H9 (cell line): ENCODE data around the gene ADA. TPM values are rescaled to one million over a fixed set of nuclear protein-coding genes. Genes with fewer than 3 reads are reported as not detected.

ENCODE experiments used
- DNase-seq: peaks from one replicate; pipeline ENCODE4 v3.0.0-alpha.2; 2017
- H2AFZ ChIP-seq: one replicate; pipeline ENCODE4 v1.6.1; 2013; ENCODE audit warnings: mild to moderate bottlenecking, low read length, control low read depth, moderate library complexity
- H2AK5ac ChIP-seq: 2 replicates; pipeline ENCODE4 v1.6.1; 2013; ENCODE audit warnings: low read length, control low read depth, mixed read lengths; ENCODE audit not compliant: insufficient read length
- H2BK120ac ChIP-seq: one replicate; pipeline ENCODE4 v1.6.1; 2013; ENCODE audit warnings: low read depth, mild to moderate bottlenecking, low read length, control low read depth, inconsistent platforms; ENCODE audit not compliant: poor library complexity, severe bottlenecking
- H2BK12ac ChIP-seq: 2 replicates; pipeline ENCODE4 v1.6.1; 2013; ENCODE audit warnings: low read length, control low read depth, mixed read lengths, low read depth; ENCODE audit not compliant: insufficient read length
- H2BK15ac ChIP-seq: 2 replicates; pipeline ENCODE4 v1.6.1; 2013; ENCODE audit warnings: low read depth, low read length, control low read depth
- H2BK20ac ChIP-seq: one replicate; pipeline ENCODE4 v1.6.1; 2013; ENCODE audit warnings: low read depth, mild to moderate bottlenecking, low read length, control low read depth, inconsistent platforms; ENCODE audit not compliant: poor library complexity, severe bottlenecking
- H2BK5ac ChIP-seq: 2 replicates; pipeline ENCODE4 v1.6.1; 2013; ENCODE audit warnings: low read length, control low read depth, mixed read lengths; ENCODE audit not compliant: insufficient read length
- H3K14ac ChIP-seq: 2 replicates; pipeline ENCODE4 v1.6.1; 2013; ENCODE audit warnings: low read length, control low read depth; ENCODE audit not compliant: insufficient read depth
- H3K18ac ChIP-seq: 2 replicates; pipeline ENCODE4 v1.6.1; 2013; ENCODE audit warnings: low read depth, mild to moderate bottlenecking, mixed read lengths, low read length, control low read depth; ENCODE audit not compliant: insufficient read length
- H3K23ac ChIP-seq: 2 replicates; pipeline ENCODE4 v1.6.1; 2013; ENCODE audit warnings: low read length, control low read depth, mixed read lengths, low read depth; ENCODE audit not compliant: insufficient read length
- H3K23me2 ChIP-seq: 2 replicates; pipeline ENCODE4 v1.6.1; 2013; ENCODE audit warnings: low read depth, mild to moderate bottlenecking, mixed read lengths, low read length, control low read depth; ENCODE audit not compliant: insufficient read length, poor library complexity, severe bottlenecking
- H3K27ac ChIP-seq: 2 replicates; pipeline ENCODE4 v1.5.1; 2013; ENCODE audit warnings: low read length, control low read depth, mixed read lengths, low read depth; ENCODE audit not compliant: insufficient read length
- H3K27me3 ChIP-seq: 2 replicates; pipeline ENCODE4 v1.6.1; 2013; ENCODE audit warnings: low read length, control low read depth, inconsistent platforms; ENCODE audit not compliant: insufficient read depth
- H3K4ac ChIP-seq: 2 replicates; pipeline ENCODE4 v1.6.1; 2013; ENCODE audit warnings: low read depth, mild to moderate bottlenecking, control low read depth, inconsistent platforms, low read length, moderate library complexity
- H3K4me1 ChIP-seq: 2 replicates; pipeline ENCODE4 v1.6.1; 2013; ENCODE audit warnings: low read length, control low read depth, inconsistent platforms; ENCODE audit not compliant: insufficient read depth
- H3K4me2 ChIP-seq: 2 replicates; pipeline ENCODE4 v1.6.1; 2013; ENCODE audit warnings: low read length, control low read depth, mixed read lengths; ENCODE audit not compliant: insufficient read length, insufficient read depth
- H3K56ac ChIP-seq: 2 replicates; pipeline ENCODE4 v1.6.1; 2013; ENCODE audit warnings: low read depth, mild to moderate bottlenecking, mixed read lengths, low read length, control low read depth; ENCODE audit not compliant: insufficient read length
- H3K79me1 ChIP-seq: 2 replicates; pipeline ENCODE4 v1.6.1; 2013; ENCODE audit warnings: low read depth, mild to moderate bottlenecking, moderate library complexity, low read length, control low read depth, inconsistent platforms; ENCODE audit not compliant: insufficient read depth, poor library complexity, severe bottlenecking
- H3K79me2 ChIP-seq: 2 replicates; pipeline ENCODE4 v1.6.1; 2013; ENCODE audit warnings: low read length, control low read depth, inconsistent platforms; ENCODE audit not compliant: insufficient read depth
- H3K9ac ChIP-seq: 2 replicates; pipeline ENCODE4 v1.6.1; 2013; ENCODE audit warnings: low read length, control low read depth, mixed read lengths; ENCODE audit not compliant: insufficient read length; ENCODE audit errors: extremely low read depth
- H3K9me3 ChIP-seq: one replicate; pipeline ENCODE4 v1.6.1; 2013; ENCODE audit warnings: low read depth, low read length, inconsistent platforms; ENCODE audit not compliant: control insufficient read depth
- H3T11ph ChIP-seq: one replicate; pipeline ENCODE4 v1.6.1; 2013; ENCODE audit warnings: mild to moderate bottlenecking, low read length, control low read depth, inconsistent platforms
- H4K20me1 ChIP-seq: one replicate; pipeline ENCODE4 v1.6.1; 2013; ENCODE audit not compliant: control insufficient read depth, insufficient read length, insufficient read depth
- H4K5ac ChIP-seq: 2 replicates; pipeline ENCODE4 v1.6.1; 2013; ENCODE audit warnings: low read depth, mild to moderate bottlenecking, mixed read lengths, low read length, control low read depth; ENCODE audit not compliant: insufficient read length
- H4K8ac ChIP-seq: replicated peaks from 2 replicates; pipeline ENCODE4 v1.6.1; 2013; ENCODE audit warnings: low read length, control low read depth, mixed read lengths, low read depth; ENCODE audit not compliant: insufficient read length
- H4K91ac ChIP-seq: 2 replicates; pipeline ENCODE4 v1.6.1; 2013; ENCODE audit warnings: low read depth, mild to moderate bottlenecking, moderate library complexity, mixed read lengths, low read length, control low read depth; ENCODE audit not compliant: insufficient read length
- H3K27ac Mint-ChIP-seq, 3 experiments: 2 replicates in 2 of 3; 3 replicates in 1 of 3; pipeline ENCODE4 v1.8.0; 2020 to 2021; ENCODE audit warnings: mixed read lengths in 3 of 3, mild to moderate bottlenecking in 1 of 3, moderate library complexity in 1 of 3
- H3K27me3 Mint-ChIP-seq: 2 replicates; pipeline ENCODE4 v1.8.0; 2021; ENCODE audit warnings: low read depth, mild to moderate bottlenecking, moderate library complexity, mixed read lengths
- H3K36me3 Mint-ChIP-seq, 3 experiments: 2 replicates in 2 of 3; 3 replicates in 1 of 3; pipeline ENCODE4 v1.8.0; 2020 to 2021; ENCODE audit warnings: low read depth in 3 of 3, mixed read lengths in 3 of 3; ENCODE audit not compliant: insufficient read depth in 1 of 3
- H3K4me1 Mint-ChIP-seq, 2 experiments: 2 replicates each; pipeline ENCODE4 v1.8.0; 2020; ENCODE audit warnings: mixed read lengths in 2 of 2
- H3K4me3 Mint-ChIP-seq, 2 experiments: 2 replicates in 1 of 2; 3 replicates in 1 of 2; pipeline ENCODE4 v1.8.0; 2020 to 2021; ENCODE audit warnings: mild to moderate bottlenecking in 2 of 2, mixed read lengths in 2 of 2, moderate library complexity in 1 of 2
- H3K9me3 Mint-ChIP-seq, 2 experiments: 2 replicates in 1 of 2; 3 replicates in 1 of 2; pipeline ENCODE4 v1.8.0; 2020; ENCODE audit warnings: mild to moderate bottlenecking in 2 of 2, mixed read lengths in 2 of 2, moderate library complexity in 1 of 2
- CTCF ChIP-seq: fragments of 200-600 bp; sonication (generic); conservative IDR thresholded peaks from 3 replicates; pipeline ENCODE4 v1.8.0; 2021; ENCODE audit warnings: antibody characterized with exemption, mild to moderate bottlenecking
- WGBS: extraction: QIAGEN DNeasy Blood & Tissue Kit; methylation state at CpG from one replicate; pipeline ENCODE4 v1.1.7; 2013; ENCODE audit warnings: missing lambda C conversion rate, low lambda C conversion rate, mixed read lengths; ENCODE audit not compliant: insufficient read length; ENCODE audit errors: extremely low coverage; 5-methylcytosine and 5-hydroxymethylcytosine counted together
- total RNA-seq: library from RNA; stranded (reverse); gene quantifications from 2 replicates; pipeline ENCODE4 v1.2.1, GENCODE V29; 2021

ADA gene
- total RNA-seq, 1 experiment from 2014 or later = 22.0 TPM

GRCh38 chr20:44613575-44613974 lies 37.9 kb downstream of the ADA start:
- H3K56ac ChIP-seq = no peak overlapping the region
- Mint-ChIP-seq H3K27me3 (peaks cover 36% of the 10 kb centered on the region), H3K4me1 (peaks cover 45 to 53% of the 10 kb centered on the region in 2 experiments), H3K4me3 (no peak overlapping the region), H3K36me3 (peaks cover 4 to 33% (median 16%) of the 10 kb centered on the region in 3 experiments; a peak in 6 of 7 replicates), H3K27ac (no peak overlapping the region; a peak in 1 of 7 replicates), H3K9me3 (no peaks in the 10 kb centered on the region; a peak in 2 of 5 replicates)
- no peak overlapping the region for H3K4ac ChIP-seq
- peaks cover 4% of the 10 kb centered on the region; the same call in 1 of the 2 replicates for H3K4me1 ChIP-seq
- no peak overlapping the region for H4K5ac ChIP-seq
- no peak for TF ChIP-seq CTCF
- no peak overlapping the region for H3K27ac ChIP-seq
- no peak overlapping the region for H3K18ac ChIP-seq
- no peaks in the 10 kb centered on the region for H3K9me3 ChIP-seq
- no peak overlapping the region for H2AK5ac ChIP-seq
- no peak overlapping the region for H2AFZ ChIP-seq
- H4K20me1 ChIP-seq = no peaks in the 10 kb centered on the region
- no peaks in the 10 kb centered on the region for H3K23me2 ChIP-seq
- H3K27me3 ChIP-seq = no peaks in the 10 kb centered on the region; the same call in 1 of the 2 replicates
- H4K8ac ChIP-seq = no peak overlapping the region
- no peak overlapping the region for H3K4me2 ChIP-seq
- no peak overlapping the region for H4K91ac ChIP-seq
- H3K79me2 ChIP-seq = no peaks in the 10 kb centered on the region
- H2BK15ac ChIP-seq = no peak overlapping the region
- H3K14ac ChIP-seq = no peak overlapping the region
- H2BK120ac ChIP-seq = no peak overlapping the region
- H2BK20ac ChIP-seq = no peak overlapping the region
- no peak overlapping the region for H2BK12ac ChIP-seq
- DNase-seq = no peak
- H2BK5ac ChIP-seq = no peak overlapping the region
- H3T11ph ChIP-seq = no peak overlapping the region
- H3K23ac ChIP-seq = no peak overlapping the region
- no peaks in the 10 kb centered on the region for H3K79me1 ChIP-seq
- no CpG with 5 or more reads among the region's 5 CpGs for WGBS
- H3K9ac ChIP-seq = no peak overlapping the region
